KMS-11 (cell line): Measurements from ENCODE around the gene CTIF.

Source experiments
- H2AFZ ChIP-seq: fragments of 200-600 bp; sonication (generic); 2 replicates; pipeline ENCODE4 v1.6.1; 2016; ENCODE audit warnings: antibody characterized with exemption, mixed run types, low read depth
- H3K27ac ChIP-seq: fragments of 200-600 bp; sonication (generic); 2 replicates; pipeline ENCODE4 v1.6.1; 2016; ENCODE audit warnings: mild to moderate bottlenecking, mixed run types
- H3K27me3 ChIP-seq: fragments of 200-600 bp; sonication (generic); 2 replicates; pipeline ENCODE4 v1.6.1; 2017; ENCODE audit warnings: mild to moderate bottlenecking, low read depth, mixed run types, moderate library complexity; ENCODE audit not compliant: insufficient read depth
- H3K36me3 ChIP-seq: fragments of 200-600 bp; sonication (generic); 2 replicates; pipeline ENCODE4 v1.6.1; 2017; ENCODE audit warnings: mild to moderate bottlenecking, mixed run types; ENCODE audit not compliant: insufficient read depth
- H3K4me1 ChIP-seq: fragments of 200-600 bp; sonication (generic); 2 replicates; pipeline ENCODE4 v1.6.1; 2016; ENCODE audit warnings: mild to moderate bottlenecking, low read depth, mixed run types; ENCODE audit not compliant: poor library complexity, severe bottlenecking
- H3K4me2 ChIP-seq: fragments of 200-600 bp; sonication (generic); 2 replicates; pipeline ENCODE4 v1.7.0; 2016; ENCODE audit warnings: mild to moderate bottlenecking, mixed run types
- H3K4me3 ChIP-seq: fragments of 200-600 bp; sonication (generic); IDR thresholded peaks from 2 replicates; pipeline ENCODE4 v1.6.1; 2017; ENCODE audit warnings: low read depth, low read length, mixed read lengths; ENCODE audit not compliant: insufficient read depth
- H3K79me2 ChIP-seq: fragments of 200-600 bp; sonication (generic); 2 replicates; pipeline ENCODE4 v1.6.1; 2016; ENCODE audit warnings: low read depth, mixed run types; ENCODE audit not compliant: insufficient read depth
- H3K9ac ChIP-seq: fragments of 200-600 bp; sonication (generic); 2 replicates; pipeline ENCODE4 v1.6.1; 2016; ENCODE audit warnings: mild to moderate bottlenecking, mixed run types
- H4K20me1 ChIP-seq: fragments of 200-600 bp; sonication (generic); 2 replicates; pipeline ENCODE4 v1.6.1; 2016; ENCODE audit warnings: mild to moderate bottlenecking, mixed run types; ENCODE audit not compliant: insufficient read depth
- TF ChIP-seq, protein P1 (sequence below): fragments of 200-600 bp; sonication (generic); conservative IDR thresholded peaks from 2 replicates; pipeline ENCODE4 v1.6.1; 2017; ENCODE audit warnings: low read depth, mild to moderate bottlenecking, antibody characterized with exemption, low read length, moderate library complexity, mixed read lengths

The CTIF gene

GRCh38 chr18:48866028-48866733, 327.4 kb downstream of the CTIF start:
- peaks cover 40% of the 10 kb centered on the region for H3K4me1 ChIP-seq
- no peaks in the 10 kb centered on the region for H3K27me3 ChIP-seq
- H3K27ac ChIP-seq: peak overlapping the region; percentile 94; the same call in 1 of the 2 replicates
- no peaks in the 10 kb centered on the region for H3K36me3 ChIP-seq
- no peak overlapping the region for H2AFZ ChIP-seq
- H3K9ac ChIP-seq: no peak overlapping the region; the same call in 1 of the 2 replicates
- H3K4me2 ChIP-seq: peak overlapping the region; percentile 62; the same call in 1 of the 2 replicates
- H4K20me1 ChIP-seq: no peaks in the 10 kb centered on the region
- no peaks in the 10 kb centered on the region for H3K79me2 ChIP-seq
- TF ChIP-seq, protein P1, sequence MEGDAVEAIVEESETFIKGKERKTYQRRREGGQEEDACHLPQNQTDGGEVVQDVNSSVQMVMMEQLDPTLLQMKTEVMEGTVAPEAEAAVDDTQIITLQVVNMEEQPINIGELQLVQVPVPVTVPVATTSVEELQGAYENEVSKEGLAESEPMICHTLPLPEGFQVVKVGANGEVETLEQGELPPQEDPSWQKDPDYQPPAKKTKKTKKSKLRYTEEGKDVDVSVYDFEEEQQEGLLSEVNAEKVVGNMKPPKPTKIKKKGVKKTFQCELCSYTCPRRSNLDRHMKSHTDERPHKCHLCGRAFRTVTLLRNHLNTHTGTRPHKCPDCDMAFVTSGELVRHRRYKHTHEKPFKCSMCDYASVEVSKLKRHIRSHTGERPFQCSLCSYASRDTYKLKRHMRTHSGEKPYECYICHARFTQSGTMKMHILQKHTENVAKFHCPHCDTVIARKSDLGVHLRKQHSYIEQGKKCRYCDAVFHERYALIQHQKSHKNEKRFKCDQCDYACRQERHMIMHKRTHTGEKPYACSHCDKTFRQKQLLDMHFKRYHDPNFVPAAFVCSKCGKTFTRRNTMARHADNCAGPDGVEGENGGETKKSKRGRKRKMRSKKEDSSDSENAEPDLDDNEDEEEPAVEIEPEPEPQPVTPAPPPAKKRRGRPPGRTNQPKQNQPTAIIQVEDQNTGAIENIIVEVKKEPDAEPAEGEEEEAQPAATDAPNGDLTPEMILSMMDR: no peak
- no peak overlapping the region for H3K4me3 ChIP-seq

GRCh38 chr18:48866856-48867255, 328.0 kb downstream of the CTIF start:
- TF ChIP-seq, protein P1: no peak
- no peak overlapping the region; the same call in 1 of the 2 replicates for H3K9ac ChIP-seq
- H3K27me3 ChIP-seq: no peaks in the 10 kb centered on the region
- no peaks in the 10 kb centered on the region for H3K36me3 ChIP-seq
- H2AFZ ChIP-seq: no peak overlapping the region
- no peaks in the 10 kb centered on the region for H3K79me2 ChIP-seq
- peaks cover 40% of the 10 kb centered on the region for H3K4me1 ChIP-seq
- H4K20me1 ChIP-seq: no peaks in the 10 kb centered on the region
- H3K4me3 ChIP-seq: no peak overlapping the region
- peak overlapping the region; percentile 62; the same call in 1 of the 2 replicates for H3K4me2 ChIP-seq
- H3K27ac ChIP-seq: peak overlapping the region; percentile 94

GRCh38 chr18:48867978-48868377, 329.1 kb downstream of the CTIF start:
- no peaks in the 10 kb centered on the region for H3K79me2 ChIP-seq
- H3K27ac ChIP-seq: peak overlapping the region; percentile 94
- peaks cover 41% of the 10 kb centered on the region for H3K4me1 ChIP-seq
- H3K36me3 ChIP-seq: no peaks in the 10 kb centered on the region
- TF ChIP-seq, protein P1: no peak
- peak overlapping the region; percentile 62 for H3K4me2 ChIP-seq
- no peaks in the 10 kb centered on the region for H3K27me3 ChIP-seq
- H4K20me1 ChIP-seq: no peaks in the 10 kb centered on the region
- H3K4me3 ChIP-seq: no peak overlapping the region
- peak overlapping the region; percentile 50; the same call in 1 of the 2 replicates for H2AFZ ChIP-seq
- H3K9ac ChIP-seq: peak overlapping the region; percentile 66; the same call in 1 of the 2 replicates

DNA sequence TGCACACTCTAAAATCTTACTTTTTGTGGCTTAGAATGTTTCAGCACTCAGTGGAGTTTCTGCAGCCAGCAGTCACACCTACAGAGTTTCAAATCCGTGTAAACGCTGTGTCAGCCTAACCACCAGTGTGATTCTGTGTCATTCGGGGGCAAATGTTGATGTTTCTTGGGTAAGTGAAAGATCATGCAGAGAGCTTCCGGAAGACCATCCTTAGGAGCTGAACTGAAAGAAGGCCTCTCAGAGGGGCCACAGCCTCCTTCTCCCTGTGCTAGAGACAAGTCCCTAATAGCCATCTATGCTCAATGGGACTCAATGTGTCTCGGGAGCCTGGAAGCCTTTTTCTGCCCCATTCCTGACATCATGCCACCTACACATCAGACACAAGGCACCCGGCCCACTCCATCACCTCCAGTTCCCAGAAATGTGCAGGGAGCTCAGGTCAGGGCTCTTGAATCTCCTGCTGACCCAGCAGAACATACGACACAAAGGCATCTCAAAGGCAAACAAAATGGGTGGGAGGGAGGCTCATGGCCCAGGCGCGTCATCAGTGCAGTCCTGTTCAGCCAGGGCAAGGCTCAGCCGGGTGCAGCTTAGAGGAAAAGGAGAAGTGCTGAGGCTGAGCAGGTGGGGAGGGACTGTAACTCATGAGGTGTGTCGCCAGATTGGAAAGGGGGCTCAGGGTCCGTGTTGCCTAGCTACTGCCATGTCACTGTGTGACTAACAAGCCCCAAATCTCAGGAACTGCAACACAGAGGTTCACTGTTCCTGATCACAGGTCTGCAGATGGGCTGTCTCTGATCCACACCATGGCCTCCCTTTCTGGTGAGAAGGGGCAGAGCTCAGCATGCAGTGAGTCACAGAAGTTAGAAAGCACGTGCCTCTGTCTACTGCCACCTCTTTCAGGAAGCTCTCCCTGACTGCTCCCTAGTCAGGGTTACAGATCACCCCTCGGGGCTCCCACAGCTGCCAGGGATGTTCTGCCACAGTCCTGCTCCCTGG, 329.9 kb downstream of the CTIF start:
- TF ChIP-seq, protein P1: no peak
- Histone ChIP-seq H2AFZ (peak overlapping the region; percentile 50), H3K79me2 (no peaks in the 10 kb centered on the region), H3K4me1 (peaks cover 45% of the 10 kb centered on the region), H3K9ac (peak overlapping the region; percentile 66), H3K36me3 (no peaks in the 10 kb centered on the region), H3K27ac (peak overlapping the region; percentile 94), H3K4me2 (peak overlapping the region; percentile 62), H4K20me1 (no peaks in the 10 kb centered on the region), H3K27me3 (no peaks in the 10 kb centered on the region), H3K4me3 (no peak overlapping the region)
